HuH-7 (cell line): ENCODE results near the gene ZNF679.
A peak's percentile ranks its signal among the peaks of the same experiment; 100 is the strongest.
"Not testable (repeated sequence)": the region's sequence is repeated elsewhere in the genome, so short reads cannot be mapped to it uniquely, and the experiment has no call there.

Source experiments
- DNase-seq: peaks from one replicate; pipeline ENCODE4 v3.0.0; 2011; ENCODE audit warnings: low spot score

The ZNF679 gene

GRCh38 chr7:64228174-64228573 lies at the start of gene ZNF679:
Gene ZNF679 (plus strand): TSS chr7:64228474. CDS start chr7:64249118, 20,644 bp downstream.
- DNase-seq, result not testable (repeated sequence)

- no peak for DNase-seq
These were observed 47.3 kb upstream of the ZNF679 start for GRCh38 chr7:64180989-64181388.

- DNase-seq, result no peak
These were observed 46.7 kb upstream of the ZNF679 start for GRCh38 chr7:64181586-64181985.

- DNase-seq, result no peak
These were observed 46.1 kb upstream of the ZNF679 start for GRCh38 chr7:64182036-64182790.

- DNase-seq, result no peak
These were observed 45.0 kb upstream of the ZNF679 start for GRCh38 chr7:64183126-64183742.

GRCh38 chr7:64183827-64184372 lies 44.4 kb upstream of the ZNF679 start:
- DNase-seq, result no peak

GRCh38 chr7:64184376-64184775 lies 43.9 kb upstream of the ZNF679 start:
- DNase-seq, result no peak

- DNase-seq, result no peak
These were observed 40.9 kb upstream of the ZNF679 start for GRCh38 chr7:64187408-64187807.

- DNase-seq, result no peak
These were observed 36.0 kb upstream of the ZNF679 start for GRCh38 chr7:64192148-64192704.

GRCh38 chr7:64192775-64193174 lies 35.5 kb upstream of the ZNF679 start:
- DNase-seq, result no peak

- no peak for DNase-seq
These were observed 21.4 kb upstream of the ZNF679 start, which contains the start of gene ZNF735 for GRCh38 chr7:64206903-64207302. Gene ZNF735 (plus strand): TSS chr7:64207203. CDS start chr7:64207203, 0 bp downstream.

- DNase-seq, result not testable (repeated sequence)
These were observed 8.5 kb upstream of the ZNF679 start for GRCh38 chr7:64219710-64220298.

GRCh38 chr7:64223366-64223765 lies 4.9 kb upstream of the ZNF679 start:
- no peak for DNase-seq

- DNase-seq, result no peak
These were observed 38.2 kb downstream of the ZNF679 start for GRCh38 chr7:64266341-64266919.

GRCh38 chr7:64277630-64278029 lies 49.4 kb downstream of the ZNF679 start:
- no peak for DNase-seq

GRCh38 chr7:64294701-64295420 lies 66.6 kb downstream of the ZNF679 start:
- DNase-seq, result no peak

- not testable (repeated sequence) for DNase-seq
These were observed 69.1 kb downstream of the ZNF679 start for GRCh38 chr7:64297418-64297817.

- no peak for DNase-seq
These were observed 72.5 kb downstream of the ZNF679 start for GRCh38 chr7:64300641-64301405.

GRCh38 chr7:64307254-64308015 lies 79.2 kb downstream of the ZNF679 start:
- peak; percentile 74 for DNase-seq

GRCh38 chr7:64308016-64308270 lies 79.7 kb downstream of the ZNF679 start:
- no peak for DNase-seq
